Upper lobe of left lung (tissue), 6 donors: ENCODE results near the gene ZSWIM8. TPM values are rescaled to one million over a fixed set of nuclear protein-coding genes. Genes with fewer than 3 reads are reported as not detected.

Source experiments
- ATAC-seq, 2 donors: fragments of 200-7000 bp; cut with Tn5 transposase; one replicate each; pipeline ENCODE4 v1.9.1; 2022; ENCODE audit warnings: mild to moderate bottlenecking in 2 of 2, moderate library complexity in 2 of 2; ENCODE audit not compliant: low FRiP score in 2 of 2
- DNase-seq, 2 donors: peaks; one replicate each; pipeline ENCODE4 v3.0.0-alpha.2; 2019 to 2020
- H3K27ac ChIP-seq, 4 donors: fragments of 200-600 bp; sonication (generic); one replicate each; pipeline ENCODE4 v1.5.1; 2016 to 2019
- H3K27me3 ChIP-seq, 4 donors: fragments of 200-600 bp; sonication (generic); one replicate each; pipeline ENCODE4 v1.5.1; 2017 to 2019
- H3K36me3 ChIP-seq, 4 donors: fragments of 200-600 bp; sonication (generic); one replicate each; pipeline ENCODE4 v1.5.1; 2016 to 2019
- H3K4me1 ChIP-seq, 4 donors: fragments of 200-600 bp; sonication (generic); one replicate each; pipeline ENCODE4 v1.5.1; 2018 to 2019
- H3K4me3 ChIP-seq, 4 donors: fragments of 200-600 bp; sonication (generic); one replicate each; pipeline ENCODE4 v1.5.1; 2017 to 2019; ENCODE audit warnings: mild to moderate bottlenecking in 2 of 4, moderate library complexity in 1 of 4
- H3K9me3 ChIP-seq, 4 donors: fragments of 200-600 bp; sonication (generic); one replicate each; pipeline ENCODE4 v1.5.1; 2018 to 2019
- CTCF ChIP-seq, 6 experiments: fragments of 450-650 bp in 4 of 6; fragments of 200-600 bp in 2 of 6; sonication (generic) in 2 of 6; IDR thresholded peaks; one replicate each; pipeline ENCODE4 v1.5.1; 2016 to 2019; ENCODE audit warnings: antibody characterized with exemption in 6 of 6
- EP300 ChIP-seq, 4 donors: sonication (generic); formaldehyde crosslinking; IDR thresholded peaks; one replicate each; pipeline ENCODE4 v1.5.1; 2017; ENCODE audit warnings: antibody characterized with exemption in 4 of 4, control low read depth in 2 of 4
- POLR2A ChIP-seq, 4 donors: fragments of 450-650 bp; IDR thresholded peaks; one replicate each; pipeline ENCODE4 v1.5.1; 2016 to 2017; ENCODE audit warnings: antibody characterized with exemption in 4 of 4, mild to moderate bottlenecking in 2 of 4
- POLR2AphosphoS5 ChIP-seq, 2 donors: sonication (generic); formaldehyde crosslinking; IDR thresholded peaks; one replicate each; pipeline ENCODE4 v1.5.1; 2017; ENCODE audit warnings: antibody characterized with exemption in 2 of 2
- WGBS, 2 donors: methylation state at CpG; one replicate each; pipeline ENCODE4 v1.1.5; 2017 to 2018; 5-methylcytosine and 5-hydroxymethylcytosine counted together
- total RNA-seq, 6 donors: library from RNA; depleted of rRNA in 4 of 6; stranded (reverse); fragments of >200 nt in 4 of 6; gene quantifications; one replicate each; pipeline versions ENCODE4 v1.1.0 to v1.2.1, GENCODE V29; 2016 to 2021
- donor health status: DM: no; HTN: no; CAD: no; lungs with moderate emphysema.
- donor health status: DM: no; HTN: yes; CAD: no; lungs with severe emphysema.

Gene ZSWIM8
- total RNA-seq, 6 donors from 2014 or later = 54.9 to 202 (median 109) TPM

DNA sequence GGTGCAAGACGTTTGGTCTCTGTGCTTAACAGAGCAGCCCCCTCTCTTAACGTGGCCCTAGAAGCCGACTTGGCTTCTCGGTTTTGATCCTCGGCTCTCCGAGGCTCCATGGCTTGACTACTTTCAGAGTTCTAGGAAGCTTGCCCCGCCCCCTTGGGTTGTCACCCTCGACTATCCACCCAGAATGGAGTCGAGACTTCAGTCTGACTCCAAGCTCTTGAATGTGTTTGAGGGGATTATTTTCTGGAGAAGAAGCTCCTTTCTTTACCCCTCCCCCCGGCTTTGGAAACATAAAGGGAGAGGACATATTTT, 40.8 kb upstream of the ZSWIM8 start:
- 1 to 3% methylated on average over 7 to 10 of the region's 10 CpGs for WGBS, 2 donors
- Histone ChIP-seq H3K27me3 (no peaks in the 10 kb centered on the region), H3K4me1 (peaks cover 27 to 52% (median 41%) of the 10 kb centered on the region in 4 donors), H3K27ac (peak overlapping the region; percentile 89 to 93 (median 92)), H3K36me3 (peaks cover 11 to 40% (median 23%) of the 10 kb centered on the region in 4 donors), H3K4me3 (peak overlapping the region; percentile 69 to 92 (median 76)), H3K9me3 (no peaks in the 10 kb centered on the region)
- ATAC-seq (peak; percentile 71 to 72), DNase-seq (peak in 1 of 2 donors; percentile 69)
- TF ChIP-seq EP300 (IDR thresholded peaks at IDR 0.05) (no peak), CTCF (IDR thresholded peaks at IDR 0.05) (no peak), POLR2AphosphoS5 (IDR thresholded peaks at IDR 0.05) (no peak), POLR2A (IDR thresholded peaks at IDR 0.05) (no peak)

GRCh38 chr10:73746721-73747120, 38.7 kb upstream of the ZSWIM8 start:
- H3K4me1 ChIP-seq = peaks cover 27 to 60% (median 46%) of the 10 kb centered on the region in 4 donors
- no peak overlapping the region for H3K4me3 ChIP-seq
- no peaks in the 10 kb centered on the region for H3K9me3 ChIP-seq
- WGBS, 2 donors = 79 to 89% methylated on average over 2 of the region's 2 CpGs
- H3K27me3 ChIP-seq = no peaks in the 10 kb centered on the region
- DNase-seq (no peak), ATAC-seq (no peak)
- peaks cover 13 to 54% (median 32%) of the 10 kb centered on the region in 4 donors for H3K36me3 ChIP-seq
- H3K27ac ChIP-seq = no peak overlapping the region
- TF ChIP-seq EP300 (IDR thresholded peaks at IDR 0.05) = no peak
- TF ChIP-seq POLR2A (IDR thresholded peaks at IDR 0.05) = no peak
- TF ChIP-seq POLR2AphosphoS5 (IDR thresholded peaks at IDR 0.05) = no peak
- TF ChIP-seq CTCF (IDR thresholded peaks at IDR 0.05) = no peak

DNA sequence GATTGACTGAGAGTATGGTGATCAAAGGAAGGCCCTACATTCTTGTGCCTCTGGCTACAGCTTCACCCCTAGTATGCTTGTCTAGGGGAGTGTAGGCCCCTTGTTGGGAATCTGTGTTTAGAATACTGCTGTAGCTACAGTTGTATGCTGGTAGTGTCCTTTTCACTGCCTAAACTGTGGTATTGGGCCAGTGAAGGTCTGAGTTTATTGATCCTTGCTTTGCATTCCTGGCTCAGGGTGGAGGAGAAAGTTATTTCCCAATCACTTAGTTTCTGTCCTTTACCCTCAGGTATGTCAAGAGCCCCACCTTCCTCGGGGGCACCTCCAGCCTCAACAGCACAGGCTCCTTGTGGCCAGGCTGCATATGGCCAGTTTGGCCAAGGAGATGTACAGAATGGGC, 34.6 kb upstream of the ZSWIM8 start:
- no peak for TF ChIP-seq POLR2A (IDR thresholded peaks at IDR 0.05)
- no peak for TF ChIP-seq CTCF (IDR thresholded peaks at IDR 0.05)
- no peak for TF ChIP-seq POLR2AphosphoS5 (IDR thresholded peaks at IDR 0.05)
- TF ChIP-seq EP300 (IDR thresholded peaks at IDR 0.05) = no peak
- Histone ChIP-seq H3K27me3 (no peaks in the 10 kb centered on the region), H3K4me1 (peaks cover 11 to 34% (median 24%) of the 10 kb centered on the region in 4 donors), H3K9me3 (no peaks in the 10 kb centered on the region), H3K27ac (no peak overlapping the region), H3K36me3 (peaks cover 41 to 91% (median 63%) of the 10 kb centered on the region in 4 donors), H3K4me3 (no peak overlapping the region)
- DNase-seq = no peak
- 75 to 88% methylated on average over 1 of the region's 1 CpG for WGBS, 2 donors
- no peak for ATAC-seq

GRCh38 chr10:73756183-73756582, 29.2 kb upstream of the ZSWIM8 start:
- no peaks in the 10 kb centered on the region for H3K9me3 ChIP-seq
- 76 to 83% methylated on average over 1 of the region's 1 CpG for WGBS, 2 donors

More at GRCh38 chr10:73756183-73756582, 29.2 kb upstream of the ZSWIM8 start:
- DNase-seq (no peak), ATAC-seq (no peak)
- H3K4me1 ChIP-seq = peaks cover 3 to 16% (median 13%) of the 10 kb centered on the region in 4 donors
- H3K27me3 ChIP-seq = no peaks in the 10 kb centered on the region
- H3K36me3 ChIP-seq = peaks cover 39 to 70% (median 56%) of the 10 kb centered on the region in 4 donors
- no peak overlapping the region for H3K27ac ChIP-seq
- TF ChIP-seq EP300 (IDR thresholded peaks at IDR 0.05) = no peak
- no peak for TF ChIP-seq POLR2A (IDR thresholded peaks at IDR 0.05)
- TF ChIP-seq CTCF (IDR thresholded peaks at IDR 0.05) = no peak
- no peak for TF ChIP-seq POLR2AphosphoS5 (IDR thresholded peaks at IDR 0.05)
- no peak overlapping the region for H3K4me3 ChIP-seq
